Islet precursor cell (in vitro differentiated cells): ENCODE measurements around the gene PSPH.
"Not testable (repeated sequence)": the region's sequence is repeated elsewhere in the genome, so short reads cannot be mapped to it uniquely, and the experiment has no call there.

Experiments used
- DNase-seq: peaks from one replicate; pipeline ENCODE4 v3.0.0-alpha.2; 2018

PSPH gene

GRCh38 chr7:56051339-56052191 lies at the start of gene PSPH, which contains the start of gene CCT6A:
Gene PSPH (minus strand): TSS chr7:56051444. CDS start chr7:56021212, 30,232 bp downstream.
Gene CCT6A (plus strand): TSS chr7:56051765. CDS start chr7:56051849, 84 bp downstream.
- peak; percentile 99 for DNase-seq

GRCh38 chr7:56099653-56100052 lies 48.4 kb upstream of the PSPH start:
- no peak for DNase-seq

GRCh38 chr7:56098187-56099008 lies 47.2 kb upstream of the PSPH start:
- not testable (repeated sequence) for DNase-seq

DNA sequence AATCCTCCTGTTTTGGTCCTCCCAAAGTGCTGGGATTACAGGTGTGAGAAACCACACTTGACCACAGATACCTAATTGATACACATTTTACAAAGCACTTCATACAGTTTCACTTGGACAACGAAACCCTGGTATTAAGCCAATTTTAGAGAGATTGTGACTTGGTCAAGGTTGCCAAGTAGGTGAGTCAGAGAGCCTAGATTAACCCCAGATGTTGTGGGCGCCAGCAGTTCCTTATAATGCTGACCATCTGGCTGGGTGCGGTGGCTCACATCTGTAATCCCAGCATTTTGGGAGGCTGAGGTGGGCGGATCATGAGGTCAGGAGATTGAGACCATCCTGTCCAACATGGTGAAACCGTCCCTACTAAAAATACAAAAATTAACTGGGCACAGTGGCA lies 46.5 kb upstream of the PSPH start:
- no peak for DNase-seq

DNA sequence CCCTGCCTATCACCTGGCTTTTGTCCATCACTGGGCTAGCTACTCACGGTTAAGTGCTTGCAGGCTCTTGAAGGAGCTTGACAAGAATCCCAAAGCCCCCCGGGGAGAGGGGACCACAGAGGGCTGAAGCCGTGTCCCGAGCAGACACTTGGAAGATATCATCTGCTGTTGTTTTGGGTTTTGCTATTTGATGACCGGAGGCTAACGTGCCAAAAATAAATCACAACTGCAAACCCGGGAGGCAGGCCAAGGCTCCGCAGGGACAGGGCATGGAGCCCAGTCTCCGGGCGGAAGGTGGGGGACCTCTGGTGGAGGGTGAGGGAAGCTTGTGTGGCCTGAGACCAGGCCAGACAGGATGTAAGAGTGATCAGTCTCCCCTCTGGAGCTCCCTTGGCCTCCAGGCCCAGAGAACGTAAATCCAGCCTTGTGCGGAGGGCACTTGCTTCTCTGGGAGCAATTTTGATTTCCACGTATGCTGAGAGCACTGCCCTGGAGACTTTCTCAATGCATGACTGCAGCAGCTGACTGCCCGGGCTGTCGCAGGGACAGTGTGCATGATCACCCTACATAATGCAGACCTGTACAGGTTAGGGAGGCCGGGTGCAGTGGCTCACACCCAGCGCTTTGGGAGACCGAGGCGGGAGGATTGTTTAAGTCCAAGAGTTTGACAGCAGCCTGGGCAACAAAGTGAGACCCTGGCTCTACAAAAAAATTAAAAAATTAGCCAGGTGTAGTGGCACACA lies 41.7 kb upstream of the PSPH start, which contains the start of gene PHKG1:
PHKG1 (minus strand) TSS at position 164 of the 743 bp plus-strand sequence. CDS start 4,011 bp downstream, outside the sequence.
- DNase-seq = peak; percentile 60

DNA sequence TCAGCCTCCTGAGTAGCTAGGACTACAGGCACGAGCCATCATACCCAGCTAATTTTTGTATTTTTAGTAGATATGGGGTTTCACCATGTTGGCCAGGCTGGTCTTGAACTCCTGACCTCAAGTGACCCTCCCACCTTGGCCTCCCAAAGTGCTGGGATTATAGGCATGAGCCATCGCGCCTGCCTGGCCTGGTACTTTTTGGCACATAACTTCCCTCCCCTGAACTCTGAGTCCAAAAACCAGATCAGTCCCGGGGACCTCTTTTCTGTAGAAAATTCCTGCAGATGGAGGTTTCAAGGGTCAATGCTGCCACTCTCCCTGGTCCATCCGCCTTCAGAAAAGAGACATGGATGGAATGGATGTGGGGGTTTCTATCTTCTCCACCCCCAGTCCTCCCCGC lies 41.1 kb upstream of the PSPH start:
- not testable (repeated sequence) for DNase-seq

GRCh38 chr7:56091591-56091990 lies 40.3 kb upstream of the PSPH start:
- no peak for DNase-seq

DNA sequence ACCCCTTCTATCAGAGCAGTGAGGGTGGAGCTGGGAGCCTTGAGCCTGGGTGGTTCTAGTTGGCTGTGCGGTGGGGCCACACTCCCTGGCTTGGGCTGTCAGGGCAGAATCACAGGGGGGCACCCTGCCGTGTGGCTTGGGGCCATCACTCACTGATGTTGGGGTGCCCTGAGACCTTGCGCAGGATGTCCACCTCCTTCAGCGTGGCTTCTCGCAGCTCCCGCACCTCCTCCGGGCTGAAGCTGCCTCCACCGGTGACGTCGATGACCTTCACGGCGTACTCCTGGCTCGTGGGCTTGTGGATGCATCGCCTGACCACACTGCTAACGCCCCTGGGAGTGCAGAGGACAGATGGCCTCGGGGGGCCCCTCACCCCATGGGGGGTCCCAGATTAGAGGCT lies 36.2 kb upstream of the PSPH start:
- DNase-seq = no peak

DNA sequence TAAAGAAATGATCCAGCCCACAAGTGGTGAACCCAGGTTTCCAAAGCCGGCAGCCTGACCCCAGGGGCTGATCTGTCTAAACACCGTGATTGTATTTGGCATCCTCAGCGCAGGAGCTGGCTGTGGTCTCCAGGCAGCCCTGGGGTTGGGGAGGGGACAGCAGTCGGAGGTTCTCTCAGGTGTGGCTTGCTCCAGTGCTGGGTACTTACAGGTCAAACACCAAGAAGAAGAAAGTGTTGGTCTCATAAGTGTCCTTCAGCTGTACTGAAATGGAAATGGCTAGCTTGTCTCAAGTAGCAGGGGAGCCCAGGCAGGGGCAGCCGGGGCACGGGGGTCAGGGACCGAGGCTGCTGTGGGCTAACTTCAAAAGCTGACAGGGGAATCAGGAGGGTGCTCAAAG lies 35.5 kb upstream of the PSPH start:
- no peak for DNase-seq

DNA sequence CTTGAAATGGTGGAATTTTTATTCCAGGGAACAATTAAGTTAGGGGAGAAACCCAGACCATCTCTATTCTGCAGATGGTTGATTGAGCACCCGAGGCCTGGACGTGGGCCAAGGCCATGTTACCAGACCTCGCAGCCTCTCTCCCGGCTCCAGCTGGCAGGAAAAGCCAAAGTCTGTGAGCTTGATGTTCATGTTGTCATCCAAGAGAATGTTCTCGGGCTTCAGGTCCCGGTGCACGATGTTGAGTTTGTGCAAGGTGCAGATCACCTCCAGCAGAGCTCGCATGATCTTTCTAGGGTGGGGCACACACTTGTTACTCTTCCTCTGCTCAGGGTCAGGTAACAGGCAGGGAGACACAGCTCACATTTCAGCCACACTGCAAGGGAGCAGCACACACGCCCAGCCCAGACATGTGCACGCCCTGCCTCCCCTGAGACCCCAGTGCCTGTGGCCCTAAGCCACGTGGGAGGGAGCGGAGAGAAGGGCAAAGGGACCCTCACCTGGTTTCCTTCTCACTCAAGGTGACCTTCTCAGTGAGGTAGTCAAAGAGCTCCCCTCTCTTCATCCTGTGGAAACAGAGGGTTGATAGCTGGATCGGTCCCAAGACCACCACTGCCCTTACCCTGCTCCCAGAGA lies 32.0 kb upstream of the PSPH start:
- no peak for DNase-seq

- no peak for DNase-seq
These were observed 30.5 kb upstream of the PSPH start for GRCh38 chr7:56081626-56082340.

GRCh38 chr7:56080726-56081435 lies 29.6 kb upstream of the PSPH start:
- not testable (repeated sequence) for DNase-seq

GRCh38 chr7:56079450-56080185 lies 28.4 kb upstream of the PSPH start:
- no peak for DNase-seq

GRCh38 chr7:56078196-56078595 lies 27.0 kb upstream of the PSPH start:
- DNase-seq = no peak

DNA sequence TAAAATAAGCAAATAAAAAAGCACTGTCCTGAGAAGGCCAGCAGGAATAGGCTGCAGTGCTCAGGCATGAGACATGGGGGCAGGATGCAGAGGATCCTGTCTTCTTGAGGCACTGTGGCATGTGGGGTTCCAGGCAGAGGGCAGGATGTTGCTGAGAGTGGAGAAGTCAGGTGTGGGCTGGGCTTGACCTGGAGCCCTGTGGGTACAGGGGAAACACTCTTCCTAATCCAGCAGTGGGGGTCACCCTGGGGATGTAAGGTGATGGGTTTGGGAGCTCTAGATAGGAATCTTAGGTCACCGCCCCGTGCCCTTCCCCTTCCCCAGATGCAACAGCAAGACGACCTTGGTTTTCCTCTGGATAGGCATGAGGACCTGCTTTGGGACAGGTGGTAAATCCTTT lies 26.4 kb upstream of the PSPH start:
- no peak for DNase-seq

- peak; percentile 92 for DNase-seq
These were observed 23.1 kb upstream of the PSPH start for GRCh38 chr7:56074371-56074791.

GRCh38 chr7:56066376-56066775 lies 15.1 kb upstream of the PSPH start:
- not testable (repeated sequence) for DNase-seq

GRCh38 chr7:56063882-56064625 lies 12.8 kb upstream of the PSPH start, which contains the start of gene SUMF2:
Gene SUMF2 (plus strand): TSS chr7:56064286. CDS start chr7:56064312, 26 bp downstream.
- DNase-seq = peak; percentile 96

DNA sequence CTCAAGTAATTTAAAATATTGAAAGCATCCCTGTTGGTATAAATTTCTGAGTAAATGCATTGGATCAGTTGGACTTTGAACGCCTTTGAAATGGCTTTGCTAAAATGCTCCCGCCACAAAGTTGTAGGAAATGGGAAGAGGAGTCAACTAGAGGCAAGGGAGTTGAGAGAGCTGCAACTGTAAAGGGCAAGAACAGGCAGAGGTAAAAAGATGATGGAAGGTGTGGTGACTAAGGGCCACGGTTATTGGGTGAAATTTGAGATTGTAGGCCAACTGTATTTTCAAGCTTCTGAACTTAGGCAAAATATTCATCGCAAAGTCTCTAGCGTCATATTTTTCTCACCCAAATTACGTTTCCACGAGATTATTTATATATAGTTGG lies 12.2 kb upstream of the PSPH start:
- DNase-seq = no peak
